Right ventricle myocardium superior (tissue), 1 donor: ENCODE data around the gene EXOSC7. TPM values are rescaled to one million over a fixed set of nuclear protein-coding genes. Genes with fewer than 3 reads are reported as not detected.
"Not testable (repeated sequence)": the region's sequence is repeated elsewhere in the genome, so short reads cannot be mapped to it uniquely, and the experiment has no call there.

Source experiments
- ATAC-seq: fragments of 200-7000 bp; cut with Tn5 transposase; one replicate; pipeline ENCODE4 v1.9.1; 2020; ENCODE audit warnings: mild to moderate bottlenecking; ENCODE audit not compliant: poor library complexity
- DNase-seq: peaks from one replicate; pipeline ENCODE4 v3.0.0-alpha.2; 2020
- intact Hi-C: fragments of 100-400 bp; cut with DNase I; formaldehyde crosslinking; loops from one replicate; pipeline ENCODE4 v1.11.2; 2022
- total RNA-seq: library from RNA; stranded (reverse); fragmentation: NEBNext Ultra II Directional; extraction: Animal tissue kit (Norgen Biotek cat#: 25700); gene quantifications from one replicate; pipeline ENCODE4 v1.2.1, GENCODE V29; 2021
- donor health status: DM: no; HTN: yes; CAD: no; lungs with severe emphysema.

The EXOSC7 gene
- total RNA-seq, 1 donor from 2014 or later: 24.4 TPM

- DNase-seq: no peak
- intact Hi-C loops: no loop called here
- ATAC-seq: no peak
Measured at GRCh38 chr3:44958386-44958785, 17.7 kb upstream of the EXOSC7 start.

- intact Hi-C loops: no loop called here
- ATAC-seq (no peak), DNase-seq (no peak)
Measured at GRCh38 chr3:44960387-44961026, 15.5 kb upstream of the EXOSC7 start.

- no peak for DNase-seq
- ATAC-seq: no peak
- intact Hi-C loops: no loop called here
Measured at GRCh38 chr3:44961888-44962287, 14.2 kb upstream of the EXOSC7 start.

GRCh38 chr3:44962621-44963393 is 13.2 kb upstream of the EXOSC7 start:
- intact Hi-C loops: no loop called here
- DNase-seq: no peak
- no peak for ATAC-seq

DNA sequence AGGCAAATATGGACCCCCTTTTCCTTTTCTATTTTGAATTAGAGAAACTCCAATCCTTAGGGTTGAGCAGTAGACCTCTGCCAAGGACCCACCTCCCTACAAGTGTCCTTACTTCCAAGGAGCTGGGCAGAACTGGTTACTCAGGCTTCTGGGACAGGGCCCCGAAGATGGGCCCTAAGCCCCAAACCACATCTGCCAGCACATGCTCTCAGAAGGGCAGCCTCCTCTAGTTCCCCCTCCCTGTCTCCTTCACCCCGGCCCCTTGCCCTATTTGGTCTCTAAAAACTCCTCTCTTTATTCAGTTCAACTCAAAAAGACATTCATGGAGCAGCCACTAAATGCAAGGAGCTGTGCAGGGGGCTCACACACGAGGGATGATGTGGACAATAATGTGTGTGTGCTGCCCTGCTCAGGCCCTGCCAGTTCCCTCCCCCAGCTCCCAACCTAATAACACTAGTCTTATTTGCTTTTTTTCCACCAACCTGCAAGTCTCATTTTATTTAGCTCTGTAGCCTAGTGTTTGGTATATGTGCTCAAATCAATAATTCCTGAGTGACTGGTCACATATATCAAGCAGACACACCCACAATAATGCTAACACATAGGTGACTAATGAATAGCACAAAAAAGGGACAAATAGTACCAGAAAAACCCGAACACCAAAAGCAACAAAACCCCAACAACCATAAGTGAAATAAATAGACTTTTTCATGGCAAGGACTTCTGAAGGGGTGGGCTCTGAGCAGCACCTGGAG is 12.3 kb upstream of the EXOSC7 start:
- DNase-seq (no peak), ATAC-seq (no peak)
- intact Hi-C loops: no loop called here

- intact Hi-C loops: no loop called here
- ATAC-seq: no peak
Measured at GRCh38 chr3:44965165-44965564, 10.9 kb upstream of the EXOSC7 start.

GRCh38 chr3:44966795-44967278 is 9.2 kb upstream of the EXOSC7 start:
- ATAC-seq (no peak), DNase-seq (no peak)
- intact Hi-C loops: no loop called here

More at GRCh38 chr3:44965165-44965564, 10.9 kb upstream of the EXOSC7 start:
- no peak for DNase-seq

- ATAC-seq: no peak
- intact Hi-C loops: no loop called here
- DNase-seq: no peak
Measured at GRCh38 chr3:44968447-44968858, 7.6 kb upstream of the EXOSC7 start.

DNA sequence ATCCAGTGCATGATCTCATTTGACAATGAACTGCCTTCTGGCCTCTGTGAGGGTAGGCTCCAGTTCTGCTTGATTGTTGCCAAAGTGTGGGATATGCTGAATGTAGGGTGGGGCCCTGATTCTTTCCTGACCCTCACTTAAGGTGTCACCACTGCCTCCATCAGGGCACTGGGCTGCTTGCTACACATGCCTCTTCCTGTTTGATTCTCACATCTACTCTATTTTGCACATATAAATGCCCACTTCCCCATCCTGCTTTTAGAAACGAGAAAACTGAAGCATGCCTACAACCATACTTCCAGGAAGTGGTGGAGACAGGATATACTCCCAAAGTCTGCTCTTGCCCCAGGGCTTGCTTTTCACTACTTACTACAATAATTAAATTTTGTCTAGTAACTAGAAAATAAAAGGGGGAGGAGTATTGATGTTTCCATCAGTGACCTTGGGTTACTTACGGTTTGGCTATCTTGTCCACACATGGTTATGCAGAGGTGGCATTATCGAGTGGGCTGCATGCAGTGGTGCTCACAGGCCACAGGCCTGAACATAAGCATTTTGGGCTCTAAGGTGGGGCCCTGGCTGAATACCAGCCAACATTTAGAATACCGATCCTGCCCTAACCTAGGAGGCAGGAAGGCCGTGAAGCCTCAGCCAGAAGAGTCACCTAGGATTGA is 6.8 kb upstream of the EXOSC7 start:
- ATAC-seq: peak; percentile 10
- intact Hi-C loops: no loop called here
- no peak for DNase-seq

DNA sequence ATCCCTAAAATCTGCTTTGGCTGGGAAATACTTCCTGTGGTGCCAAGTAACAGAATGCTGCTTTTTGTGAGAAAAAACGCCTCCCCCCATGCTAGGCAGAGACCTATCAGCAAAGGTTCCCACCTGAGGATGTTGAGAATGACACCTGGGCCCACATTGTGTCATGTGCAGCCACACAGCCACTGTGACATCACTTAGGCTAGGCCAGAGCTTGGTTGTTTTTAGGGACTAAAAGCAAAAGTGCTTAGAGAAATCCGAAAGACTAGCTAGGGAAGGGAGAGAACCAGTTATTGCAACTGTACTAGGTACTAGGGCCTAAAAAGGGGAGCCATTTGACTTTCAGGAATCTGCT is 6.2 kb upstream of the EXOSC7 start:
- no peak for ATAC-seq

DNA sequence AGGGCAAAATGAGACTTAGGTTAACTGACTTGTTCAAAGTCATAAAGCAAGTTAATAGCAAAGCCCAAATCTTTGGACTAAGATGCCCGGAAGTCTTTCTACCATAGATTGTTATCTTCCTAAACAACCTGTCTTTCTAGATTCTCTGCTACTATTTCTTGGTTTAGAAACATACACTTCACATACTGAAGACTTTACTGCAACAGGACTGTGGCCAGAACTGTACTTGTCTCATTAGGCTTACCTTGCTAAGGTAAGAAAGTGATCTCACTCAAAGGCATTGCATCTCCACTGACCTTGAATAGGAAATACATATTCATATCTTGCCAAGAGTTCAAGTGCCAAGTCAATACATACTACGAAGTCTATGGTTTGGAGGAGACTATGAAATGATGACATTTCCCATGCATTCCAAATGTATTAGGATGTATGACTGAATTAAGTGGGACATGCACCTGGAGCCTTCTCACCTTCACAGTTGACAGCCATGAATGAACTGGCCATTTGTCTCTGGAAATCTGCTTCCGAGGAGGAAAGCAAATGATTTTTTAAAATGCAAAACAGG is 5.0 kb upstream of the EXOSC7 start:
- DNase-seq (no peak), ATAC-seq (no peak)
- intact Hi-C loops: no loop called here

More for the DNA sequence above, 6.2 kb upstream of the EXOSC7 start:
- intact Hi-C loops: no loop called here
- DNase-seq: no peak

GRCh38 chr3:44974416-44974815 is 1.6 kb upstream of the EXOSC7 start:
- ATAC-seq (no peak), DNase-seq (no peak)
- intact Hi-C loops: no loop called here

DNA sequence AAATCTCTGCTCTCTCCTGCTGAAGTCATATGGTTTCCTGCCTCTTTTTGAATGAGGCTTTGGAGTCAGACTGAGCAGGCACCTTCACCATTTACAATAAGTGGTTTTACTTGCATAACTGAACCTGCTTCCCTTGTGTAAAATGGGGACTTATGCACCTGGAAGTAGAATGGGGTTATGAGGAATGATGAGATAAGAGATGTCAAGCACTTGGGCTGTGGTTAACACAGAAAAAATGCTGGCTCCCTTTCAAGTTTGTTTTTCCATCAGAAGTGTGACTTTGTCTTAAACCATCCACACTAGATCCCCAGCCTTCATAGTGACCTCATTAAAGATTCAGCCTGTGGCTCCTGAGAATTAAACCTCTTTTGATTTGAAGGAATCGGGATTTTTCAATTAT is 5.2 kb downstream of the EXOSC7 start:
- DNase-seq: no peak
- intact Hi-C loops: no loop called here
- no peak for ATAC-seq

GRCh38 chr3:44981751-44982150 is 5.7 kb downstream of the EXOSC7 start:
- no peak for ATAC-seq
- intact Hi-C loops: no loop called here
- DNase-seq: no peak

- intact Hi-C loops: no loop called here
- no peak for ATAC-seq
- no peak for DNase-seq
Measured at GRCh38 chr3:44982817-44983216, 6.8 kb downstream of the EXOSC7 start.

DNA sequence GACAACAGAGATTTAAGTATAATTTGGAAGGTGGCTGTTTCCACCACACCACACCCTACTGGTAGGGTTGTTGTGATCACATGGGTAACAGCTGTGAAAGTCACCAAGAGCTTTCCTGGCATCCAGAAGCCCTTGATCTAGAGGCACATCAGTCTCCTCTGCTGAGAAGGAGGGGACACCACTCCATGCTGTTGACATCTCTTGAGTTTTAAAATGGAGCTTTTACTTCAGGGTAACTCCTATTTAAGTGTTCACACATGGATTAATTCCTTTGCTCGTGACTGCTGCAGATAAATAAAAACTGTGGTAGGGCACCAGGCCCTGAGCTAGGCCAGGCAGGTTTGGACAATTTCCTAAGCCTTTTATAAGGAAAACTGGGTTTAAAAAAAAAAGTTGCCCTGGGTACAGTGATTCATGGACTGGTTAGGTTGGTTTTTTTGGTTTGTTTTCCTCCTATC is 7.5 kb downstream of the EXOSC7 start:
- no peak for DNase-seq
- peak; percentile 68 for ATAC-seq
- intact Hi-C loops: no loop called here

- intact Hi-C loops: no loop called here
- DNase-seq: no peak
- no peak for ATAC-seq
Measured at GRCh38 chr3:44984335-44984734, 8.3 kb downstream of the EXOSC7 start.

- intact Hi-C loops, DNase-seq, ATAC-seq: not testable (repeated sequence)
Measured at GRCh38 chr3:44986330-44986729, 10.3 kb downstream of the EXOSC7 start.

- DNase-seq: no peak
- intact Hi-C loops: no loop called here
Measured at GRCh38 chr3:44987332-44987731, 11.3 kb downstream of the EXOSC7 start.

More at GRCh38 chr3:44987332-44987731, 11.3 kb downstream of the EXOSC7 start:
- ATAC-seq: no peak
